Measurements from ENCODE around the gene ZNF691.

GRCh38 chr1:42833981-42834380, 12.4 kb upstream of the ZNF691 start:
- TF ChIP-seq CTCF (IDR thresholded peaks at IDR 0.05; ENCODE audit: poor library complexity): no peak
- TF ChIP-seq EZH2 (IDR thresholded peaks at IDR 0.05; ENCODE audit: borderline replicate concordance): no peak
